Neutrophil (primary cell): Measurements from ENCODE around the gene SLC25A29.

ENCODE experiments used
- H3K27ac ChIP-seq: fragments of 200-600 bp; sonication (generic); 2 replicates; pipeline ENCODE4 v1.5.1; 2016; ENCODE audit warnings: mild to moderate bottlenecking, moderate library complexity
- H3K27me3 ChIP-seq: fragments of 200-600 bp; sonication (generic); 2 replicates; pipeline ENCODE4 v1.6.0; 2016; ENCODE audit warnings: mild to moderate bottlenecking
- H3K36me3 ChIP-seq: fragments of 200-600 bp; sonication (generic); 2 replicates; pipeline ENCODE4 v1.5.1; 2017
- H3K4me1 ChIP-seq, 2 experiments: fragments of 200-600 bp in 1 of 2; sonication (generic) in 1 of 2; 1 replicate in 1 of 2; 2 replicates in 1 of 2; pipeline versions ENCODE4 v1.5.1 to v1.6.1; 2013 to 2016; ENCODE audit warnings: low read depth in 1 of 2, low read length in 1 of 2, mild to moderate bottlenecking in 1 of 2, moderate library complexity in 1 of 2; ENCODE audit not compliant: control insufficient read depth in 1 of 2, insufficient read depth in 1 of 2
- H3K4me3 ChIP-seq, 2 experiments: fragments of 200-600 bp in 1 of 2; sonication (generic) in 1 of 2; 1 replicate in 1 of 2; 2 replicates in 1 of 2; pipeline ENCODE4 v1.5.1; 2013 to 2016; ENCODE audit warnings: low read depth in 1 of 2, low read length in 1 of 2, mild to moderate bottlenecking in 1 of 2, moderate library complexity in 1 of 2
- H3K9me3 ChIP-seq: fragments of 200-600 bp; sonication (generic); 2 replicates; pipeline ENCODE4 v1.5.1; 2016
- CTCF ChIP-seq: fragments of 200-600 bp; sonication (generic); IDR thresholded peaks from 2 replicates; pipeline ENCODE4 v1.5.1; 2016; ENCODE audit warnings: antibody characterized with exemption

Gene SLC25A29

GRCh38 chr14:100287202-100287997 is 18.8 kb downstream of the SLC25A29 start:
- Histone ChIP-seq H3K27ac (no peak overlapping the region), H3K4me1 (peaks cover 12 to 13% of the 10 kb centered on the region in 2 experiments), H3K27me3 (no peaks in the 10 kb centered on the region), H3K4me3 (no peak overlapping the region), H3K36me3 (peaks cover 21% of the 10 kb centered on the region), H3K9me3 (no peaks in the 10 kb centered on the region)
- no peak for TF ChIP-seq CTCF

- Histone ChIP-seq H3K4me3 (no peak overlapping the region), H3K27ac (no peak overlapping the region), H3K27me3 (no peaks in the 10 kb centered on the region), H3K36me3 (peaks cover 13% of the 10 kb centered on the region), H3K4me1 (peaks cover 12 to 13% of the 10 kb centered on the region in 2 experiments), H3K9me3 (no peaks in the 10 kb centered on the region)
- no peak for TF ChIP-seq CTCF
These were observed 19.6 kb downstream of the SLC25A29 start for GRCh38 chr14:100286484-100287191.

- H3K36me3 ChIP-seq, result peaks cover 12% of the 10 kb centered on the region
- peak overlapping the region; percentile 88 to 98 for H3K4me3 ChIP-seq
- no peaks in the 10 kb centered on the region for H3K9me3 ChIP-seq
- no peaks in the 10 kb centered on the region for H3K27me3 ChIP-seq
- peaks cover 12 to 13% of the 10 kb centered on the region in 2 experiments for H3K4me1 ChIP-seq
- peak overlapping the region; percentile 81 for H3K27ac ChIP-seq
- TF ChIP-seq CTCF, result no peak
These were observed 20.3 kb downstream of the SLC25A29 start for GRCh38 chr14:100285913-100286400.

DNA sequence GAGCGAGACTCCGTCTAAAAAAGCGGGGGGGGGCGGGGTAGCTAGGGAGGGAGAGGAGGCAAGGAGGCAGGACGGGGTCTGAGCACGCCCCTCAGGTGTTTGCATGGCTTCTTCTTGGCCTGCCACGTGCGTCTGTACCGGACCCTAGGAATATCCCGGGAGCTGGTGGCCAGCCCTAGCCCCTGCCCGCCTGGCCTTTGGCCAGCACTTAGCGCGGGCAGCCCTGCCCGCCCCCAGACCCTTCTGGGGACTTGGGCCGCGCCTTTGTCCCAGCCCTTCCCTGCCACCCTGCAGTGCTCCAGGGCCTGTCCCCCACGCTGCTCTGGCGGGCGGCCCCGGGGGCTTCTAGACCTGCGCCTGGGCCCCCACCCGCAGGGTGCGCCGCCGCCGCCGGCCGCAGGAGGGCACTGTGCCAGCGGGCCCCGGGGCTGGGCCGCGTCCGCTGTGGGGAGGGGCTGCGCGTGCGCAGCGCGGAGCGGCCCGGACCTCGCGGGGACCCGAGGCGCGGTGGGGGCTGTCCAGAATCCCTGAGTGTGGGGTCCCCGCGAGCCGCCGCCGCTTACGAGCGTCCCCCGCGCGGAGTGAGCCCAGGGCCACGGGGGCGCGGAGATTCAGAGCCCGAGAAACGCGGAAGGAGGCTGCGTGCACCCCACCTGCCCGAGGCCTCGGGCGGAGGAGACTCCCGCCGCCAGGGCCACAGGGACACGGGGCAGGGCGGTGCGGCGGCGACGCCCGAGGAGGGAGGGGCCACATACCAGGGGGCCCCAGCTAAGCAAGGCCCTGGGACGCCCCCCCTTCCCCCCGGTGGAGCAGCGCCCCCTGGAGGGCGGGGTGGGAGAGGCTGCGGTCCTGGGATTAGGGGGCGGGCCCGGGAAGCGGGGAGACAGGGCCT is 21.0 kb downstream of the SLC25A29 start:
- Histone ChIP-seq H3K4me3 (peak overlapping the region; percentile 88 to 98), H3K27ac (peak overlapping the region; percentile 81), H3K36me3 (peaks cover 10% of the 10 kb centered on the region), H3K27me3 (no peaks in the 10 kb centered on the region), H3K9me3 (no peaks in the 10 kb centered on the region), H3K4me1 (peaks cover 12 to 13% of the 10 kb centered on the region in 2 experiments)
- TF ChIP-seq CTCF, result peak; percentile 93
